KG1 (cell line): ENCODE data around the gene PFKP.

ENCODE experiments used
- DNase-seq: peaks from one replicate; lab custom pipeline; 2025; lab: John Stamatoyannopoulos, UW

Gene PFKP

DNA sequence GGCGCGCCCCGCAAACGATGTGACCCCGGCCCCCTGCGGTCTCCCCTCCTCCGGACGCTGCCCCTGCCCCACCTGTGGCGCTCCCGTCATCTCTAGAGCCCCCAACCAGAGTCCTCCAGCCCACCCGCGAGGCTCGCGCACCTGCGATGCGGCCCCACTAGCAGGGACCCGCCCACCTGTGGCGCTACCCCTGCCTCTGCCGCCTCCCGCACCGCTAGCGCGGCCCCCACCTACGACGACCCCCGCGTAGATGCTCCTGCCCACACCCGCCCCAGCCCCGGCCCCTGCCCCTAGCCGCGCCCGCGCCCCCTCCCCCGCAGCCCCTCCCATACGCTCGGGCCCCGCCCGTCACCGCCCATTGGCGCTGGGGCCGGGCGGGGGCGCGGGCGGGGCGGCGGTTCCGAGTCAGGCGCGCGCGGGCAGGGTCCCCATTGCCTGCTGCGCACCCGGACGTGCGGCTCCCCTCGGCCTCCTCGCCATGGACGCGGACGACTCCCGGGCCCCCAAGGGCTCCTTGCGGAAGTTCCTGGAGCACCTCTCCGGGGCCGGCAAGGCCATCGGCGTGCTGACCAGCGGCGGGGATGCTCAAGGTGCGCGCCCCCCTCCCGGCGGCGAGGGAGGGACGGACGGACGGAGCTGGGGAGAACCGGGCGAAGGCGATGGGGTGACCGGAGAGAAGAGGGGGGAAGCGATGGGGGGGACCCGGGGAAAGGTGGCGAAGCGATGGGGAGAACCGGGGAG is at the start of gene PFKP:
Gene PFKP, plus strand, starts transcription at position 431 of the 741 bp plus-strand sequence. Its CDS starts 48 bp downstream, at position 479.
- no peak for DNase-seq

DNA sequence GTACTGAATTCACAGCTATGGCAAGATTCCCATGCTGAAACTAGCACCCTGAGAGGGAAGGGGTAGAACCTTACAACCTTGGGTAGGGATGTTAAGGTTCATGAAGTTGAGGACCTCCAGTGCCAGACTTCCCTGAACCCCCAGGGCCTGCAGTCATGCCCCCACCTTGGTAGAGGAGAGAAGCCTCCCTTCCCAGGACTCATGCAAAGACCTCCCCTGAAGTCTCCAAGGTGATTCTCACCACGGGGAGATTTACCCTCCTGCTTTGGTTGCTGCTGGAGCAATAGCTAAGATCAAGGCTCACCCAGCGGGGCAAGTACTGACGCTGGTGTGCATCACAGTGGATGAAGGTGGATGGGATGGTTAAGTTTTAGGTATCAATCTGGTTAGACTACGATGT is 49.1 kb upstream of the PFKP start:
- no peak for DNase-seq

DNA sequence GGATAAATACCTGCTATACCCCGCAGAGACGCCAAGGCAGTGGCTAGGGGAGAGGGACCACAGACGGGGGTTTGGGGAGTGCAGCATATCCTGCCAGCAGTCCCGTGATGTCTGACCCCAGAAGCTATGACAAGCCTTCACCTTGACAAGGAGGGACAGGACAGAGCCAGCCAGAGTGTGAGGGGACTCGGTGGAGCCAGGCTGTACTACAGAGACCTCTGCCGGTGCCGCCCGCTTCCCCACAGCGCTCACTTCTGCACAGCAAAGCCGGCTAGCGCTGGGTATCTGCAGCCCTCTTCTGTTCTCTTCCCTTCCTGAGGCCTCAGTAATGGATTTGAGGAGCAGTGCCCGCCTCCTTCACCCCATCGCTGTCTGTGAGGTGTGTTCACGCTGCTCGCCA is 47.0 kb upstream of the PFKP start:
- DNase-seq = no peak

DNA sequence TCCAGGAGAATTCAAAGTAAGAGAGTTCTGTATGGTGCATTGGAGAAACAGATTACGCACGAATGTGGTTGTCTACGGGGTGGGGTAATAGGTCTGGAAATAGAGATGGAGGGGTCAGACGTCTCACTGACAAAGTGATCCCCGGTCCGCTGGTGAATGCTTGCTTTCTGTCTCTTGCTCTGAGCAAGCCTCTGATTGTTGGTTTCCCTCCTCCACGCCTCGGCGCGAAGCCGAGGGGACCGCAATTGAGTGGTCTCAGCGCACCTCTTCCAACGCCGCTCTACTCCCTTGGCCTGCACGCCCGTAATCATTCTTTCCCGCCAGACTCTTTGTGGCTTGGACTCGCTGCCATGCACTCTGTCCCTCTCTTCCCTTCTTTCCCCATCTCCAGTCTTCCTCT is 46.5 kb upstream of the PFKP start:
- no peak for DNase-seq

DNA sequence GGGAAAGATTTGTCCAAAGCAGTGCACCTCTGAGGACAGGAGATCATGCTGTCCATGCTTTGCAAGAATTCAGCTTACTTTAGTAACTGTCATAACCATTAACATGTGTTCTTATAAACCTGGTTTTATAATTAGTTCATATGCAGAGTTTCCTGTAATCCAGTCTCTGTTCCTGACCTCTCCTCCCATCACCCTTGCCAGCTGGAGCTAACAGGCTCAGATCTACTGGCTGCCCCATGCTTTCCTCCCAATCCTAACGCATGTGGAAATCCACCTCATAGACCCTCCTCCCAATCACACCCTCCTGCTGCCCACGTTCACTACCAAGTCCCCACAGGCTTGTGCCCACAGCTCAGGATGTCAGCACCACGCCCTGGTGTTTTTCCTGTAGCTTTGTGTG is 45.3 kb upstream of the PFKP start:
- DNase-seq = no peak

DNA sequence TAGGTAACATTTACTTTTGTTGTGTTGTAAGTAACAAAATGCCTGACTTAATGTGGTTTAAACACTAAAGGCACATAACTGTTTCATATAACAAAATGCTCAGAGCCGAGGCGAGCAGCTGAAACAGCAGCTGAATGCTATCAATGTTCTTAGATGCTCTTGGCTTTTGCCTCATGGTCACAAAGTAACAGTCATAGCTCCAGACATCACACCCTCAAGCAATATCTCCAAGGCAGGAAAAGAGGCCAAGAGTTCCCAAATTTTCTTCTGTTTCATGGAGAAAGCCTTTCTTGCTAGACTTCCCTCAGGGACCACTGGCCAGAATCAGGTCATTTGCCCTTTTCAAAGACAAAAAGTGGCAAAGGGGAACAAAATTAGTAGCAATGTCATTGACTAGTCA is 43.5 kb upstream of the PFKP start:
- no peak for DNase-seq

DNA sequence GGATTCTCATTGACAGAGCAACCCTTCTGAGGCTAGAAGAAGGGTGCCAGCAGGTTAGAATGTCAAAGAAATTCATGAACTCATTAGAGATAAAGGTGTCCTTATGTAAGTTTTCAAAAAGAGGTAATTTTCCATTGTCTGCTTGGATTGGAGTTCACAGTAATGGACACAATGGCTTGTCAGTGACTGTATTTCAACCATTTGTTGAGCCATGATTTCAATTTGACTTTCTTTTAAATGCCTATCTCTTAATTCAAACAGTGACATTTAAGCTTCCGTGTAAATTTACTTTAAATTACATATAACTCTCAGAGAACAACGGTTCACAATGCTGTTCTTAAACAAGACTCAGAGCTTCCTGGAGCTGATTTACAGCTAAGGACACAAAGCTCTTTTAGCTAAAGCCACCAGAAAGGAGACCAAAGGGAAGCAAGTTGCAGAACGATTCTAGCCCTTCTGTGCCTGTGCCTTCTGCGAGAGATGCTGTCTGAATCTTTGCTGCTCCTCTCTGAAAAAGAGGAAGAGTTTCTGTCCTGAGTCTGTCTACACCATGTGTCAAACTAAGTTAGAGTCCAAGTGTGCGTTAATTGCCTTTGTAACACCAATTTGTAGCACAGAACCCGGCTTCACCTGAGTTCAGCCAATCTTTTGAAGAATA is 42.2 kb upstream of the PFKP start:
- no peak for DNase-seq

DNA sequence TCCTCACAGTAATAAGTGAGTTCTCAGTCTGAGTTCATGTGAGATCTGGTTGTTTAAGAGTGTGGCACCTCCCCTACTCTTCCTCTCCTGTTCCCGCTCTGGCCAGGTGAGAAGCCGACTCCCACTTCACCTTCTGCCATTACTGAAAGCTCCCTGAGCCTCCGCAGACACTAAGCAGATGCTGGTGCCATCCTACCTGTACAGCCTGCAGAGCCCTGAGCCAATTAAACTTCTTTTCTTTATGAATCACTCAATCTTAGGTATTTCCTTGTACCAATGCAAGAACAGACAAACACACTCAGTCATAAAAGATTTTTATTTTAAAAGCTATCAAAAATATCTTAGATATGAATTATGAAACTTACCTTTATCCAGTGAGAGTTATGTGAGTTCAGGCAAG is 39.5 kb upstream of the PFKP start:
- DNase-seq = no peak

DNA sequence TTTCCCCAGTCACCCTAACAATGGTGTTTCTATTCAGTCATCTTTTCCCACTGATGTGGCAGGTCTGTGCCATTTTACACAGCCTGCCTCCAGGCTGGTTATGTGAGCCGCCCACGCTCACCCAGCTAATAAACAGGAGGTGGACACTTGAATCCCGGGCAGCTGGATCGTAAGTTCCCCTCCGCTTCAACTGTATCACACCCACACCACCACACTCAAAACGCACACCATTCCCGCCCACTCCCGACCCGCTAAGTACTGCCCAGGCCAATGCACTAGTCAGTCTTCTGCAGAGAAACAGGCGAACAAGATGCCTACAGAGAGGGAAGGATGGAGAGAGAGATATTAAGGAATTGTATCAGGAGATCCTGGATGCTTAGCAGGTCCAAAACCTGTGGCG is 38.9 kb upstream of the PFKP start:
- DNase-seq = no peak

DNA sequence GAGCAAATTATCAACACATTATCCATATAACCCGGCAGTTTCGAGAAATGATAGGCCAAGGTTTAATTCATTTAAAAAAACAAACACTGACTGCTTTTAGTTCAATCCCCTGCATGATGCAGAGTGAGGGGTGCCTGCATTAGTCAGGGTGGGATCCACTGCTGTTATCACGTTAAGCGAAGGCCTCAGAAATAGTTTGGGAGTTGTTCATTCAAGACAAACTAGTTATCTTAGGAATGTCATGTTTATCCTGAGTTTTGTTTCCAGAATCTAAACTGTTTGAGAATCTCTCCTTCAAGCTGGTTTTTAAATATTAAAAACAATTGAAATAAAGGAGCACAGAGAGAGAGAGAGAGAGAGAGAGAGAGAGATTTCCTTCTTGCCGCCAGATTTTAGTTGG is 36.6 kb upstream of the PFKP start:
- no peak for DNase-seq

DNA sequence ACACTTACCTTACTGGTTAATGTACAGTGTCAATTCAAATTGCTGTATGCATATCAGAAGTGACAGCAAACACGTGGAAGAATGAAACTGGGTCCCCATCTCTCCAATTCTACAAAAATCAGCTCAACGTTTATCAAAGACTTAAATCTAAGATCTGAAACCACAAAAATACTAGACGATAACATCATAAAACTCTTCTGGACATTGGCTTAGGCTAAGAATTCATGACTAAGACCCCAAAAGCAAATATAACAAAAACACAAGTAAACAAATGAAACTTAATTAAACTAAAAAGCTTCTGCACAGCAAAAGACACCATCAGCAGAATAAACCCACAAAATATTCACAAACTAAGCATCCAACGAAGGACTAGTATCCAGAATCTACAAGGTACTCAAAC is 35.9 kb upstream of the PFKP start:
- no peak for DNase-seq

DNA sequence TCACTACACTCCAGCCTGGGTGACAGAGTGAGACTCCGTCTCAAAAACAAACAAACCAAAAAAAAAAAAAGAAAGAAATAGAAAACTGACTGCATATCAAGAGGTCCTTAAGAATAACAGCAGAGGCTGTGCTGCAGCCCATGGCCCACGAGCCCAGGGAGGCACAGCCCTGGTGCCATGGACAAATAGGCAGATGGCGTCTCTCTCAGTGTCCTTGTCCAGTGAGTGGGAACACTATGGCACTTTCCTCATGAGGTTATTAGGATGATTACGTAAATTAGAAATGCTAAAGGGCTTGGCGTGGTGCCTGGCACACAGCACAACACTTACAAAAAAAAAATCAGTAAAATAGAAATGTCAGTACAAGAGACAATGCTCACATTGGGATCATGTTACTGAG is 33.4 kb upstream of the PFKP start:
- no peak for DNase-seq

DNA sequence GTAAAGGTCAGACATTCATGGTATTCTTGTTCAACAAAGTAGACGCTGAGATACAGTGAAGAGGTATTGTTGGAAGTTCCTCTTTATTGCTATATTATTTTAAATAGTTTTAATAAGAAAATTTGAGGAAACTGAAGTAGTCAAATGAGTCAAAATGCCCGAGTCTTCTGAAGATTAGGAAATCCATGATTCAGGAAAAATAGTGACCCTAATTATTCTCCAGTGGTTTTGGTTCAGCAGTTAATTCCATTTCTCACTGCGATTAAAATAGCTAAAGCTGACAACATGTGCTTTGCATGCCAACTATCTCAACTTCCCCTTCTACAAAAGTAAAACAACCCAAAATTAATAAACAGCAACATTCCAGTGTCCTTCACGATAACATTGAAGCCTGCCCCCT is 32.7 kb upstream of the PFKP start:
- no peak for DNase-seq

DNA sequence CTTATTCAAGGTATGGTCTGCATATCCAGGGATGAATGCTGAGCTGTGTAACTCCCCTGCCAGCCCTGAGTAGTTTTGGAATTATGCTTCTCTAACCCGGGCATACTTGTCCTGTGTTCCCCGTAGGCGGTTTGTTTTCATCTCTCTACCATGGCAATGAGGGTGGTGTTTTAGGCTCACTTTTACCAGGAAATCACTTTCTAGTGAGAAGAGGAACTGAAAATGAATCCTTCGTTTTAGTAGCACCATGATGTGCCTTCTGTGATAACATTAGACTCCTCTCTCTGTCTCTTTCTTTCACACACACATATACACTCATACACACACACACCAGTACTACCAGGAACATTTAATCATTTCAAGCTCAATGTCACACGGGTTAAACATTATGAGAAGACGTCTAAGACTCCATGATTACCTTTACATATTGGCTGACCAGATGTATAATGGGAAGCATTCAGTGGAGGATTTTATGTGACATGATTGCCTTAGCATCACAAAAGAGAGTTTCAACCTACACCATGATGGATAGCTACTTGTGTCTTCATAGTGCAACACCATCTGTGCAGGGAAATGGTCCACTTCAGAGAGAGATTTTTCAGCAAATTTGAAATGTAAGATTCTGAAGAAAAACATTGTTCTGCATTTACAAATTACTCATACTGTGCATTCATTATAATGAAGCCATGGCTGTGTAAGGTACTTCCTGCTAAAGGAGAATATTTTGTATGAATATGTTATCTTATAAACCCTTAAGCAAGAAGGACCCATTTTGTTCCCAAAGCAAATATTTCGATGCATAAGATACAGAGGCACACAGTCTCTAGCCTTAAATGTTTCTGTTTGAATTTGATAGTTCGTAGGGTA is 31.0 kb upstream of the PFKP start:
- no peak for DNase-seq

DNA sequence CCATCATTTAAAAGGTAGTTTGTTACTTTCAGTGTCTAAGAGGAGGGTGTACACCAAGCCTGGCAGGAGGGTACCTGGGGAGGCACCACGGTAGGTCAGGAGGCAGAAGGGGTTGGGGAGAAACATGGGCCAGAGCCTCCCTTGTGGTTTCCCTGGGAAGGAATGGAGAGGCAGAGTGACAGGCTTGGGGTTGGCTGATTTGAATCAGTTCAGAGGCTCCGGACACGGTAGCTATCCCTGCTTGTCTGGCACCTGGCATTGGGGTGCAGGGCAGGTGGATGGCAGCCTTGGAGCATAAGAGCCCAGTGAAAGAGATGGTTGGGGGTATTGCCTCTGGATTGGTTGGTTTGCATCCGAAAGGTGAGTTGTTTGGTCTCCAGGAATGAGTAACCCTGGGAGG is 30.2 kb upstream of the PFKP start:
- DNase-seq = no peak

DNA sequence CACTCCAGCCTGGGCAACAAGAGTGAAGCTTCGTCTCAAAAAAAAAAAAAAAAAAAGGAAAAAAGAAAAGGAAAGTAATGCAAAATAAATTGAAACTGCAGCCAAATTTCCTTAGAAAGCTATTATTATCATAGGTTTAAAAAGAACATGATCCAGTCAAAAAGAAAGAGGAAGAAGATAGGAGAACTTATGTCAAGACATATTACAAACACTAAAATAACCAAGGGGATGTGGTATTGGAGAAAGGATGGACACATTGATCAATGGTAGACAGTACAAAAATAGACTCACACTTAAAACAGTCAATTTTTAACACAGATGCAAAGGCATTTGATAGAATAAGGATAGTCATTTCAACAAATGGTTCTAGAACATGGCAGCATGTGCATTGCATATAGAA is 27.3 kb upstream of the PFKP start:
- DNase-seq = no peak

DNA sequence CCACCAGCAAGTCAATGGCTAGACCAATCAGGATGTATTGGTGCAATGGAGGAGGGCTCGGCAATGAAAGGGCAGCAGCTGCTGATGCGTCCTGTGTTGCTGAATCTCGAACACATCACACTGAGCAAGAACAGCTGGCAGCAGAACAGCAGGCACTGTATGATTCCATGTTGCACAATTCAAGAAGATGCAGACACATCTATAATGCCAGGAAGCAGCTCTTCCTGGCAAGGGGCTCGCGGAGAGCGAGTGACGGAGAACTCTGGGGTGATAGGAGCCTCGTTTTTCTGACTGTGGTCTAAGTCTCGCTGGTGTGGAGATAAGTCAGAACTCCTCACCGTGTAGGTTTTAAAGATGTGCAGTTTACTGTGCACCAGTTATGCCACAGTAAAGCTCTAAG is 24.8 kb upstream of the PFKP start:
- no peak for DNase-seq

DNA sequence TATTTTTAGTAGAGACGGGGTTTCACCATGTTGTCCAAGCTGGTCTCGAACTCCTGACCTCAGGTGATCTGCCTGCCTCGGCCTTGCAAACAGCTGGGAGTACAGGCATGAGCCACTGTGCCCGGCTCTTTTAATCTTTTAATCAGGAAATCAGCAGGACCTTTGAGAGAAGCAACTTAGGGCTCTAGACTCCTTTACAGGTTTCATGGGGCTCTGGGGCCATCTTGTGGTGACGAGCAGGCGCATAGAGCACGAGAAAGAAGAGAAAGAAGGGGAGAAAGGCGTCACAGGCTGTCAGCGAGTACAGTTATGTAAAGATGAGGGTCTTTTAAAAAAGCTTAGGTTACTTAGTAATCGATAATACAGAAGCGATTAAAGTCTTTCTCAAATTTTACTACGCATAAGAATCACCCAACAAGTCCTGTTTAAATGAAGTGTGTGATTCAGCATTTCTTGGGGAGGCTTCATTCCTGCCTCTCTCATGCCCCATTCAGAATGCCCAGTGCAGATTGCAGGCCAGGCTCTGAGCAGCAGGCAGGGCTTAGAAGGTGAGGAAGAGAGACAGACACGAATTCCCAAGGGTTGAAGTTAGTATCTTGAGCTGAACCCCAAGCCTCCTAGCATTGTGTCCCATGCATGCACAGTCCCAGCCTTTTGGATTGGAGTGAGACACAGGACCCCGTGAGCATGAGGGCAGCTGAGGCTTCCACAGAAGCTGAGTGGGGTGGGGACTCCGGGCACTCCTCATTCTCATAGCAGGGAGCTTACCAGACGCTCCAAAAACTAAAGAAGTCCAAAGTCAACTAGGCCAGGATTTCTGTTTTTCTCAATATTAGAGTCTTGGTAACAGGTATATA is 23.6 kb upstream of the PFKP start:
- DNase-seq = peak; percentile 43

DNA sequence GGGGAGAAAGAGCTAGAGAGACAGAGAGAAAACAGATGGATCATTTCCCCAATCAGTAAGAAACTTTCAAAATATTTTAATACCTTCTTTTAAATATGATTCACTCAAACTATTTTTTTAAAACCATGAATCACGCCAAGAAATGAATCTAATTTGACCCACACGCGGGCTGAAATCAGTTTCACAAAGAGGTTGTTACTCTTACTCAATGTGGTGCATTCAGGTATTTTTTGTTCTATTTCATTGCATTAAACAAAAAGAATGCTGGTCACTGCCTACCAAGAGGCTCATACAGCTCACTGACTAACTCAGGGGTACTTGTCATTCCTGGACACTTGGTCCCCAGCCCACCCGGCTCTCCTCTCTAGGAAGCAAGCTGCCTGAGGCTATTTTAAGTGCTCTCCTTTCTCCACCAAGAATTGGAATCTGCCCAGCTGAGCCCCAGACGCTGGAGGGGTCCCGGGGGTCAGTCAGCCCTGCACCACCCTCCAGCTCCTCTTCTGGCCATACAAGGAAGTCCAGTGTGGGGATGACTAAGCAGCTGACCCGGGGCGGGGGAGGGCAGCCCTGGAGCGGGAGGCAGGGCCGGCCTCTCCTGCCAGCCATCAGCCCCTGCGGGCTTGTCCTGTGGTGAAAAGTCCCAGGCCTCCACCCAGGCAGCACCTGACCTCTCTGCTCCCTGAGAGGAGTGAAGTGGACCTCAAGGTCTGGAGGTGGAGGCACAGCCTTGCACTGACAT is 21.7 kb upstream of the PFKP start:
- DNase-seq = no peak

DNA sequence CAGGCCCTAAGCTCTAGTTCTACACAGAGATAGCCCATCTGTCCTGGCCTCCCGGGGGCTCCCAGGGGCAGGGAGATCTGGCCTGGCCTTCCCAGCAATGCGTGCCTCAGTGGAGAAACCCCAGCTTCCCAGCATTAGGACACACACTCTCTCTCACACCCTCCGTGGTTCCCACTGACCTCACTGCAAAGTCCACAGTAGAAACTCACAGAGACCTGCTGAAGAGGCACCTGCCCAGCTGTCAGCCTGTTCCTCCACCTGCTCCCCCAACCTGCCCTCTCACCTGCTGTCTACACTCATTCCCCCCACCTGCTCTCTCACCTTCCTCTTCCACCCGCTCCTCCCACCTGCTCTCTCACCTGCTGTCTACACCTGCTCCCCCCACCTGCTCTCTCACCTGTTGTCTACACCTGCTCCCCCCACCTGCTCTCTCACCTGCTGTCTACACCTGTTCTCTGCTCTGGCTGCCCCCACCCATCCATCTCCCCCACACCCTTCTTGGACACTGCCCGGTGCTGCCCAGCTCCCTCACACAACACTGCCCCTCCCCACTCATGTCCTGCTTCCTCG is 21.1 kb upstream of the PFKP start:
- DNase-seq = no peak

DNA sequence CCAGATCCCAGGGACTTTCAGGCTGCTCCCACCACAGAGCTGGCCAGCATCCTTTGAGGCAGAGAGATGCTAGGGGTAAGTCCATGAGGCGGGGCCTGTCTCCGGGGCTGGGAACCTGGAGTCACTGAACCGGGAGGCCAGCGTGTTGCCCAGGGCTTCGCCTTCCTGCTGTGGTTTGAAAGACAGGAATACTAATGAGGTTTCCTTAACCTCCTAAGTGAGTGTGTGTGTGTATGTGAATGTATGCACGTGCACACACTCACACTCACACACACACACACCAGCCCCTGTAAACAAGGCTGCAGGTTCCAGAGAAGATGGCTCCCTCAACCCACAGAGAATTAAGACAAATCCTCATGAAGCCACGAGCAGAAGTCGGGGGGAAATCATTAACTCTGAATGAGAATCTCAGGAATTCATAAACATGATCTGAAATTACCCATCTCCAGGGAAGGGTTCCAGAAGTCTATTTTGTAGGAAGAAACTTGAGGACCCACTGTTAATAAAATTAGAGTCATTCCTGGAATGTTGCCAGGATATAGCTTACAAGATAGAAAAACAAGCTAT is 20.3 kb upstream of the PFKP start:
- DNase-seq = no peak
